ENCODE results near the gene CSNK1G1.

CSNK1G1 gene

DNA sequence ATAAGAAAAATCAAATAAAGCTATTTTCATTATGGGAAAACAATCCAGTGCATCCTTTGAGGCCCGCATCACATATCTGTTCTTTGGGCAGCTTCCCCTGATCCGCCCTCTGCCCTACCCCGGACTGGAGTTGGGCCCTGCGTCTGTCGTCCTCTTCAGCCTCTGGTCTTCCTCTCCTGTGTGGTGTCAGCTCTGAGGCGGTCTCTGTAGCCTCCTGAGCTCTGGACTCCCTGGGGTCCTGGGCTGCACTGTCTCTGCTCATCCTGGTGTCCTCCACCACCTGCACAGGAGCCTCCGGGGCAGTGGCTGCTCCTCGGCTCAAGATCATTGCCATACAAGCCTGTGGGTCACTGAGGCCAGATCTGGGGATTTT, 211.8 kb downstream of the CSNK1G1 start:
- H4K20me1 ChIP-seq (ENCODE audit: insufficient read depth), result no peaks in the 10 kb centered on the region
- H3K27ac ChIP-seq, result no peak overlapping the region
- no peak overlapping the region for H2AFZ ChIP-seq (ENCODE audit: low read depth)
- H3K9ac ChIP-seq, result no peak overlapping the region
- H3K36me3 ChIP-seq (ENCODE audit: insufficient read depth), result no peaks in the 10 kb centered on the region
- H3K4me1 ChIP-seq (ENCODE audit: low read depth, poor library complexity, severe bottlenecking), result no peaks in the 10 kb centered on the region
- TF ChIP-seq, protein P1, sequence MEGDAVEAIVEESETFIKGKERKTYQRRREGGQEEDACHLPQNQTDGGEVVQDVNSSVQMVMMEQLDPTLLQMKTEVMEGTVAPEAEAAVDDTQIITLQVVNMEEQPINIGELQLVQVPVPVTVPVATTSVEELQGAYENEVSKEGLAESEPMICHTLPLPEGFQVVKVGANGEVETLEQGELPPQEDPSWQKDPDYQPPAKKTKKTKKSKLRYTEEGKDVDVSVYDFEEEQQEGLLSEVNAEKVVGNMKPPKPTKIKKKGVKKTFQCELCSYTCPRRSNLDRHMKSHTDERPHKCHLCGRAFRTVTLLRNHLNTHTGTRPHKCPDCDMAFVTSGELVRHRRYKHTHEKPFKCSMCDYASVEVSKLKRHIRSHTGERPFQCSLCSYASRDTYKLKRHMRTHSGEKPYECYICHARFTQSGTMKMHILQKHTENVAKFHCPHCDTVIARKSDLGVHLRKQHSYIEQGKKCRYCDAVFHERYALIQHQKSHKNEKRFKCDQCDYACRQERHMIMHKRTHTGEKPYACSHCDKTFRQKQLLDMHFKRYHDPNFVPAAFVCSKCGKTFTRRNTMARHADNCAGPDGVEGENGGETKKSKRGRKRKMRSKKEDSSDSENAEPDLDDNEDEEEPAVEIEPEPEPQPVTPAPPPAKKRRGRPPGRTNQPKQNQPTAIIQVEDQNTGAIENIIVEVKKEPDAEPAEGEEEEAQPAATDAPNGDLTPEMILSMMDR (conservative IDR thresholded peaks at IDR 0.05; ENCODE audit: low read depth, low read length), result no peak
- no peaks in the 10 kb centered on the region for H3K79me2 ChIP-seq (ENCODE audit: insufficient read depth, low read depth)
- no peak overlapping the region for H3K4me3 ChIP-seq (IDR thresholded peaks at IDR 0.05; ENCODE audit: insufficient read depth, low read depth, low read length)
- H3K4me2 ChIP-seq, result no peak overlapping the region
- no peaks in the 10 kb centered on the region for H3K27me3 ChIP-seq (ENCODE audit: insufficient read depth, low read depth)

DNA sequence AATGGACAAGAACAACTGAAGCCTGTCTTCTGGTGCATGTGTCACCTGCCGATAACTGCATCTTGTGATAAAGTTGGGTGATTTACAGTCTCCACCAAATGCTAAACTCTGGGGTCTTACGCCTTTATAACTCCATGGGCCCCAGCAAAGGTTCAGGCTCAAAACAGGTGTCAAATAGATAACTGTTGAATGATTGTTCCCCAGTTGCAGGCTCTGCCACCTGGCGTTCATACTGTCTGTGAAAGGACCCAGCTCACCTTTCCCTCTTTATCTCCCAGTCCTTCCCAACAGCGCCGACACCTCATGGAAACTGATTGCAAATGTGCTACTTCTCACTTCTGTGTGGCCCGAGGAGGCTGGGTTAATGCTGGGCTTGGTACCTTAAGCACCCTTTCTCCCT, 212.7 kb downstream of the CSNK1G1 start:
- no peaks in the 10 kb centered on the region for H3K4me1 ChIP-seq (ENCODE audit: low read depth, poor library complexity, severe bottlenecking)
- TF ChIP-seq, protein P1 (conservative IDR thresholded peaks at IDR 0.05; ENCODE audit: low read depth, low read length), result no peak
- H3K4me2 ChIP-seq, result no peak overlapping the region
- H3K27ac ChIP-seq, result no peak overlapping the region
- no peak overlapping the region for H2AFZ ChIP-seq (ENCODE audit: low read depth)
- no peaks in the 10 kb centered on the region for H3K27me3 ChIP-seq (ENCODE audit: insufficient read depth, low read depth)
- no peaks in the 10 kb centered on the region for H3K79me2 ChIP-seq (ENCODE audit: insufficient read depth, low read depth)
- H3K9ac ChIP-seq, result no peak overlapping the region
- no peaks in the 10 kb centered on the region for H4K20me1 ChIP-seq (ENCODE audit: insufficient read depth)
- no peaks in the 10 kb centered on the region for H3K36me3 ChIP-seq (ENCODE audit: insufficient read depth)
- H3K4me3 ChIP-seq (IDR thresholded peaks at IDR 0.05; ENCODE audit: insufficient read depth, low read depth, low read length), result no peak overlapping the region

- Histone ChIP-seq H2AFZ (ENCODE audit: low read depth) (no peak overlapping the region), H3K27ac (no peak overlapping the region), H3K4me2 (no peak overlapping the region), H3K27me3 (ENCODE audit: insufficient read depth, low read depth) (no peaks in the 10 kb centered on the region), H3K36me3 (ENCODE audit: insufficient read depth) (no peaks in the 10 kb centered on the region), H3K4me1 (ENCODE audit: low read depth, poor library complexity, severe bottlenecking) (no peaks in the 10 kb centered on the region), H4K20me1 (ENCODE audit: insufficient read depth) (no peaks in the 10 kb centered on the region), H3K9ac (no peak overlapping the region), H3K4me3 (IDR thresholded peaks at IDR 0.05; ENCODE audit: insufficient read depth, low read depth, low read length) (no peak overlapping the region), H3K79me2 (ENCODE audit: insufficient read depth, low read depth) (no peaks in the 10 kb centered on the region)
- TF ChIP-seq, protein P1 (conservative IDR thresholded peaks at IDR 0.05; ENCODE audit: low read depth, low read length), result no peak
Observed at GRCh38 chr15:64141798-64142512, 214.0 kb downstream of the CSNK1G1 start.

GRCh38 chr15:64138331-64138941, 217.5 kb downstream of the CSNK1G1 start:
- no peak overlapping the region for H3K4me2 ChIP-seq
- no peaks in the 10 kb centered on the region for H4K20me1 ChIP-seq (ENCODE audit: insufficient read depth)
- H3K36me3 ChIP-seq (ENCODE audit: insufficient read depth), result no peaks in the 10 kb centered on the region
- H3K9ac ChIP-seq, result no peak overlapping the region
- no peaks in the 10 kb centered on the region for H3K27me3 ChIP-seq (ENCODE audit: insufficient read depth, low read depth)
- no peaks in the 10 kb centered on the region for H3K79me2 ChIP-seq (ENCODE audit: insufficient read depth, low read depth)
- H3K27ac ChIP-seq, result no peak overlapping the region
- no peak overlapping the region for H3K4me3 ChIP-seq (IDR thresholded peaks at IDR 0.05; ENCODE audit: insufficient read depth, low read depth, low read length)
- TF ChIP-seq, protein P1 (conservative IDR thresholded peaks at IDR 0.05; ENCODE audit: low read depth, low read length), result no peak
- H2AFZ ChIP-seq (ENCODE audit: low read depth), result no peak overlapping the region
- no peaks in the 10 kb centered on the region for H3K4me1 ChIP-seq (ENCODE audit: low read depth, poor library complexity, severe bottlenecking)

Data from KMS-11 (cell line).